ENCODE data around the gene PSMD8. TPM values are rescaled to one million over a fixed set of nuclear protein-coding genes. Genes with fewer than 3 reads are reported as not detected.

Gene PSMD8
- total and polyA plus RNA-seq, 4 donors: 92.4 to 119 (median 102) TPM

GRCh38 chr19:38369584-38369983 lies 4.8 kb upstream of the PSMD8 start:
- H3K27me3 ChIP-seq (ENCODE audit: control insufficient read depth in 1 of 2, insufficient read depth in 2 of 2, low read length in 1 of 2): no peaks in the 10 kb centered on the region
- H3K27ac ChIP-seq (ENCODE audit: low read depth in 1 of 2, low read length in 2 of 2): no peak overlapping the region
- 81 to 85% methylated on average over 2 of the region's 2 CpGs for WGBS, 2 donors
- intact Hi-C loops (cut with DNase I): no loop called here
- H3K9me3 ChIP-seq (ENCODE audit: control insufficient read depth, low read length): no peaks in the 10 kb centered on the region
- no peaks in the 10 kb centered on the region for H3K36me3 ChIP-seq (ENCODE audit: control insufficient read depth in 1 of 2, insufficient read depth in 2 of 2, low read length in 1 of 2)
- no peak for DNase-seq
- no peaks in the 10 kb centered on the region for H3K4me1 ChIP-seq (ENCODE audit: control insufficient read depth in 1 of 2, insufficient read depth in 2 of 2, low read length in 2 of 2)
- no peak overlapping the region for H3K4me3 ChIP-seq (ENCODE audit: low read length in 2 of 2)
- no peak for ATAC-seq (ENCODE audit: low FRiP score)

GRCh38 chr19:38370299-38370698 lies 4.1 kb upstream of the PSMD8 start:
- Histone ChIP-seq H3K27ac (ENCODE audit: low read depth in 1 of 2, low read length in 2 of 2) (no peak overlapping the region), H3K4me3 (ENCODE audit: low read length in 2 of 2) (no peak overlapping the region), H3K27me3 (ENCODE audit: control insufficient read depth in 1 of 2, insufficient read depth in 2 of 2, low read length in 1 of 2) (no peaks in the 10 kb centered on the region), H3K4me1 (ENCODE audit: control insufficient read depth in 1 of 2, insufficient read depth in 2 of 2, low read length in 2 of 2) (peaks cover 0 to under 1% of the 10 kb centered on the region in 2 donors), H3K36me3 (ENCODE audit: control insufficient read depth in 1 of 2, insufficient read depth in 2 of 2, low read length in 1 of 2) (no peaks in the 10 kb centered on the region), H3K9me3 (ENCODE audit: control insufficient read depth, low read length) (no peaks in the 10 kb centered on the region)
- intact Hi-C loops (cut with DNase I): loop anchor here in 1 of 2 donors (5.0 kb wide), 1 partner anchor 33 kb away; the partner anchor contains the start of gene CATSPERG
- 64 to 65% methylated on average over 12 of the region's 12 CpGs for WGBS, 2 donors
- ATAC-seq (ENCODE audit: low FRiP score) (no peak), DNase-seq (no peak)

GRCh38 chr19:38371081-38371480 lies 3.3 kb upstream of the PSMD8 start:
- Histone ChIP-seq H3K4me3 (ENCODE audit: low read length in 2 of 2) (no peak overlapping the region), H3K27ac (ENCODE audit: low read depth in 1 of 2, low read length in 2 of 2) (no peak overlapping the region), H3K9me3 (ENCODE audit: control insufficient read depth, low read length) (no peaks in the 10 kb centered on the region), H3K36me3 (ENCODE audit: control insufficient read depth in 1 of 2, insufficient read depth in 2 of 2, low read length in 1 of 2) (no peaks in the 10 kb centered on the region), H3K4me1 (ENCODE audit: control insufficient read depth in 1 of 2, insufficient read depth in 2 of 2, low read length in 2 of 2) (peaks cover 0 to 8% of the 10 kb centered on the region in 2 donors), H3K27me3 (ENCODE audit: control insufficient read depth in 1 of 2, insufficient read depth in 2 of 2, low read length in 1 of 2) (no peaks in the 10 kb centered on the region)
- 81 to 83% methylated on average over 6 of the region's 6 CpGs for WGBS, 2 donors
- no peak for DNase-seq
- intact Hi-C loops (cut with DNase I): loop anchor here in 1 of 2 donors (5.0 kb wide), 1 partner anchor 34 kb away; the partner anchor contains the start of gene CATSPERG
- ATAC-seq (ENCODE audit: low FRiP score): no peak

- Histone ChIP-seq H3K36me3 (ENCODE audit: control insufficient read depth in 1 of 2, insufficient read depth in 2 of 2, low read length in 1 of 2) (no peaks in the 10 kb centered on the region), H3K27me3 (ENCODE audit: control insufficient read depth in 1 of 2, insufficient read depth in 2 of 2, low read length in 1 of 2) (no peaks in the 10 kb centered on the region), H3K27ac (ENCODE audit: low read depth in 1 of 2, low read length in 2 of 2) (peak overlapping the region in 1 of 2 donors; percentile 43), H3K9me3 (ENCODE audit: control insufficient read depth, low read length) (no peaks in the 10 kb centered on the region), H3K4me3 (ENCODE audit: low read length in 2 of 2) (no peak overlapping the region), H3K4me1 (ENCODE audit: control insufficient read depth in 1 of 2, insufficient read depth in 2 of 2, low read length in 2 of 2) (peaks cover 0 to 8% of the 10 kb centered on the region in 2 donors)
- WGBS, 2 donors: 35 to 37% methylated on average over 6 of the region's 6 CpGs
- intact Hi-C loops (cut with DNase I): loop anchor here (1.0 to 5.0 kb wide), 2 partner anchors 37 to 38 kb away; partner anchors contain the start of gene CATSPERG (in 1 of the 2)
- no peak for ATAC-seq (ENCODE audit: low FRiP score)
- DNase-seq: no peak
These were observed 452 bp upstream of the PSMD8 start for GRCh38 chr19:38373907-38374331.

GRCh38 chr19:38375098-38375493 lies 725 bp downstream of the PSMD8 start:
- Histone ChIP-seq H3K27ac (ENCODE audit: low read depth in 1 of 2, low read length in 2 of 2) (peak overlapping the region in 1 of 2 donors; percentile 78), H3K27me3 (ENCODE audit: control insufficient read depth in 1 of 2, insufficient read depth in 2 of 2, low read length in 1 of 2) (no peaks in the 10 kb centered on the region), H3K4me3 (ENCODE audit: low read length in 2 of 2) (peak overlapping the region; percentile 47 to 68), H3K4me1 (ENCODE audit: control insufficient read depth in 1 of 2, insufficient read depth in 2 of 2, low read length in 2 of 2) (peaks cover 0 to 8% of the 10 kb centered on the region in 2 donors), H3K36me3 (ENCODE audit: control insufficient read depth in 1 of 2, insufficient read depth in 2 of 2, low read length in 1 of 2) (no peaks in the 10 kb centered on the region), H3K9me3 (ENCODE audit: control insufficient read depth, low read length) (no peaks in the 10 kb centered on the region)
- WGBS, 2 donors: 1 to 2% methylated on average over 18 of the region's 18 CpGs
- ATAC-seq (ENCODE audit: low FRiP score): no peak
- intact Hi-C loops (cut with DNase I): no loop called here
- no peak for DNase-seq

- WGBS, 2 donors: 38 to 41% methylated on average over 5 of the region's 5 CpGs
These were observed 1.4 kb downstream of the PSMD8 start for GRCh38 chr19:38375748-38376147.

GRCh38 chr19:38376576-38376975 lies 2.2 kb downstream of the PSMD8 start:
- H3K36me3 ChIP-seq (ENCODE audit: control insufficient read depth in 1 of 2, insufficient read depth in 2 of 2, low read length in 1 of 2): peaks cover 0 to 4% of the 10 kb centered on the region in 2 donors
- ATAC-seq (ENCODE audit: low FRiP score): no peak

More at GRCh38 chr19:38375748-38376147, 1.4 kb downstream of the PSMD8 start:
- intact Hi-C loops (cut with DNase I): no loop called here
- peak overlapping the region in 1 of 2 donors; percentile 47 for H3K4me3 ChIP-seq (ENCODE audit: low read length in 2 of 2)
- no peak for ATAC-seq (ENCODE audit: low FRiP score)
- no peaks in the 10 kb centered on the region for H3K9me3 ChIP-seq (ENCODE audit: control insufficient read depth, low read length)
- DNase-seq: no peak
- no peaks in the 10 kb centered on the region for H3K36me3 ChIP-seq (ENCODE audit: control insufficient read depth in 1 of 2, insufficient read depth in 2 of 2, low read length in 1 of 2)
- no peaks in the 10 kb centered on the region for H3K27me3 ChIP-seq (ENCODE audit: control insufficient read depth in 1 of 2, insufficient read depth in 2 of 2, low read length in 1 of 2)
- H3K27ac ChIP-seq (ENCODE audit: low read depth in 1 of 2, low read length in 2 of 2): no peak overlapping the region
- peaks cover 0 to 8% of the 10 kb centered on the region in 2 donors for H3K4me1 ChIP-seq (ENCODE audit: control insufficient read depth in 1 of 2, insufficient read depth in 2 of 2, low read length in 2 of 2)

GRCh38 chr19:38377052-38377451 lies 2.7 kb downstream of the PSMD8 start:
- 98 to 99% methylated on average over 4 of the region's 4 CpGs for WGBS, 2 donors
- no peak overlapping the region for H3K4me3 ChIP-seq (ENCODE audit: low read length in 2 of 2)
- intact Hi-C loops (cut with DNase I): no loop called here
- DNase-seq: no peak
- no peaks in the 10 kb centered on the region for H3K27me3 ChIP-seq (ENCODE audit: control insufficient read depth in 1 of 2, insufficient read depth in 2 of 2, low read length in 1 of 2)
- peaks cover 0 to 4% of the 10 kb centered on the region in 2 donors for H3K36me3 ChIP-seq (ENCODE audit: control insufficient read depth in 1 of 2, insufficient read depth in 2 of 2, low read length in 1 of 2)
- no peak overlapping the region for H3K27ac ChIP-seq (ENCODE audit: low read depth in 1 of 2, low read length in 2 of 2)
- peaks cover 0 to 8% of the 10 kb centered on the region in 2 donors for H3K4me1 ChIP-seq (ENCODE audit: control insufficient read depth in 1 of 2, insufficient read depth in 2 of 2, low read length in 2 of 2)
- no peak for ATAC-seq (ENCODE audit: low FRiP score)
- no peaks in the 10 kb centered on the region for H3K9me3 ChIP-seq (ENCODE audit: control insufficient read depth, low read length)

More at GRCh38 chr19:38376576-38376975, 2.2 kb downstream of the PSMD8 start:
- no peak for DNase-seq
- Histone ChIP-seq H3K4me1 (ENCODE audit: control insufficient read depth in 1 of 2, insufficient read depth in 2 of 2, low read length in 2 of 2) (peaks cover 0 to 8% of the 10 kb centered on the region in 2 donors), H3K9me3 (ENCODE audit: control insufficient read depth, low read length) (no peaks in the 10 kb centered on the region), H3K27ac (ENCODE audit: low read depth in 1 of 2, low read length in 2 of 2) (no peak overlapping the region), H3K27me3 (ENCODE audit: control insufficient read depth in 1 of 2, insufficient read depth in 2 of 2, low read length in 1 of 2) (no peaks in the 10 kb centered on the region), H3K4me3 (ENCODE audit: low read length in 2 of 2) (no peak overlapping the region)
- WGBS, 2 donors: 64 to 65% methylated on average over 3 of the region's 3 CpGs
- intact Hi-C loops (cut with DNase I): no loop called here

GRCh38 chr19:38378866-38379265 lies 4.5 kb downstream of the PSMD8 start:
- H3K36me3 ChIP-seq (ENCODE audit: control insufficient read depth in 1 of 2, insufficient read depth in 2 of 2, low read length in 1 of 2): peaks cover 0 to 4% of the 10 kb centered on the region in 2 donors
- no peaks in the 10 kb centered on the region for H3K27me3 ChIP-seq (ENCODE audit: control insufficient read depth in 1 of 2, insufficient read depth in 2 of 2, low read length in 1 of 2)
- no peak for DNase-seq
- intact Hi-C loops (cut with DNase I): no loop called here
- 94 to 95% methylated on average over 10 of the region's 10 CpGs for WGBS, 2 donors
- peaks cover 0 to 8% of the 10 kb centered on the region in 2 donors for H3K4me1 ChIP-seq (ENCODE audit: control insufficient read depth in 1 of 2, insufficient read depth in 2 of 2, low read length in 2 of 2)
- H3K27ac ChIP-seq (ENCODE audit: low read depth in 1 of 2, low read length in 2 of 2): no peak overlapping the region
- no peak overlapping the region for H3K4me3 ChIP-seq (ENCODE audit: low read length in 2 of 2)
- ATAC-seq (ENCODE audit: low FRiP score): no peak
- H3K9me3 ChIP-seq (ENCODE audit: control insufficient read depth, low read length): no peaks in the 10 kb centered on the region

Measured in aorta (tissue), 5 donors.